ENCODE data around the gene STT3A. TPM values are rescaled to one million over a fixed set of nuclear protein-coding genes. Genes with fewer than 3 reads are reported as not detected.
"Not testable (repeated sequence)": the region's sequence is repeated elsewhere in the genome, so short reads cannot be mapped to it uniquely, and the experiment has no call there.

Gene STT3A
- polyA plus RNA-seq, 2 of the 4 experiments (the other 2 are of a cell fraction), result 92.1 to 197 TPM

DNA sequence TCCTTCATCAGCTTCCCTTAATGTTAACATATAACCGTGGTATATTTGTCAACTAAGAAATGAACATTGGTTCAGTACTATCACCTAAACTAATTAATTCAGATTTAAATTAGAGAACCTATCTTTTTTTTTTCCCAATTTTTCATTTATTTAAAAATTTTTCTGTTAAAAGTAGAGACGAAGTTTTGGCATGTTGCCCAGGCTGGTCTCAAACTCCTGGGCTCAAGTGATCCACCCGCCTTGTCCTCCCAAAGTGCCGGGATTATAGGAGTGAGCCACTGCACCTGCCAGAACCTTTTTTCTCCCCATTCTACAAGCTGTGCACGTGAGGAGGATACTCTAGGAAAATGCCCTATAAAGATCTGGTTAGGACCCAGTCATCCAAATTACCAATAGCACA lies 19.7 kb upstream of the STT3A start:
- Histone ChIP-seq H3K4me2 (no peak overlapping the region), H3K4me3 (no peak overlapping the region), H3K9me3 (no peaks in the 10 kb centered on the region), H3K4me1 (peaks cover 10% of the 10 kb centered on the region; the same call in 2 of the 3 replicates), H3K27ac (no peak overlapping the region)
- ATAC-seq (no peak), DNase-seq (ENCODE audit: low read depth in 1 of 2, low spot score in 1 of 2) (no peak), FAIRE-seq (no peak)
- 91% methylated on average over 5 of the region's 5 CpGs for WGBS (ENCODE audit: missing lambda C conversion rate)
- POLR2A ChIA-PET, result no interaction called here
- CTCF ChIA-PET, result no interaction called here
- no peak for TF ChIP-seq NR3C1 (IDR thresholded peaks at IDR 0.05)
- TF ChIP-seq RCOR1 (IDR thresholded peaks at IDR 0.05; ENCODE audit: low read depth, low read length), result no peak
- no peak for TF ChIP-seq HOXB13 (CRISPR knock-in tag; IDR thresholded peaks at IDR 0.05; ENCODE audit: low read depth)
- TF ChIP-seq BCL3 (IDR thresholded peaks at IDR 0.05), result no peak
- no peak for TF ChIP-seq RFX5 (IDR thresholded peaks at IDR 0.05)
- no peak for TF ChIP-seq TFCP2L1 (CRISPR knock-in tag; IDR thresholded peaks at IDR 0.05)
- no peak for TF ChIP-seq BHLHE40 (IDR thresholded peaks at IDR 0.05; ENCODE audit: low read depth, low read length)
- no peak for TF ChIP-seq HMGXB4 (CRISPR knock-in tag; IDR thresholded peaks at IDR 0.05; ENCODE audit: borderline replicate concordance)
- TF ChIP-seq CBX2 (IDR thresholded peaks at IDR 0.05; ENCODE audit: borderline replicate concordance, low read depth), result no peak
- TF ChIP-seq, protein P1, sequence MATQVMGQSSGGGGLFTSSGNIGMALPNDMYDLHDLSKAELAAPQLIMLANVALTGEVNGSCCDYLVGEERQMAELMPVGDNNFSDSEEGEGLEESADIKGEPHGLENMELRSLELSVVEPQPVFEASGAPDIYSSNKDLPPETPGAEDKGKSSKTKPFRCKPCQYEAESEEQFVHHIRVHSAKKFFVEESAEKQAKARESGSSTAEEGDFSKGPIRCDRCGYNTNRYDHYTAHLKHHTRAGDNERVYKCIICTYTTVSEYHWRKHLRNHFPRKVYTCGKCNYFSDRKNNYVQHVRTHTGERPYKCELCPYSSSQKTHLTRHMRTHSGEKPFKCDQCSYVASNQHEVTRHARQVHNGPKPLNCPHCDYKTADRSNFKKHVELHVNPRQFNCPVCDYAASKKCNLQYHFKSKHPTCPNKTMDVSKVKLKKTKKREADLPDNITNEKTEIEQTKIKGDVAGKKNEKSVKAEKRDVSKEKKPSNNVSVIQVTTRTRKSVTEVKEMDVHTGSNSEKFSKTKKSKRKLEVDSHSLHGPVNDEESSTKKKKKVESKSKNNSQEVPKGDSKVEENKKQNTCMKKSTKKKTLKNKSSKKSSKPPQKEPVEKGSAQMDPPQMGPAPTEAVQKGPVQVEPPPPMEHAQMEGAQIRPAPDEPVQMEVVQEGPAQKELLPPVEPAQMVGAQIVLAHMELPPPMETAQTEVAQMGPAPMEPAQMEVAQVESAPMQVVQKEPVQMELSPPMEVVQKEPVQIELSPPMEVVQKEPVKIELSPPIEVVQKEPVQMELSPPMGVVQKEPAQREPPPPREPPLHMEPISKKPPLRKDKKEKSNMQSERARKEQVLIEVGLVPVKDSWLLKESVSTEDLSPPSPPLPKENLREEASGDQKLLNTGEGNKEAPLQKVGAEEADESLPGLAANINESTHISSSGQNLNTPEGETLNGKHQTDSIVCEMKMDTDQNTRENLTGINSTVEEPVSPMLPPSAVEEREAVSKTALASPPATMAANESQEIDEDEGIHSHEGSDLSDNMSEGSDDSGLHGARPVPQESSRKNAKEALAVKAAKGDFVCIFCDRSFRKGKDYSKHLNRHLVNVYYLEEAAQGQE (IDR thresholded peaks at IDR 0.05), result no peak
- TF ChIP-seq EP300 (IDR thresholded peaks at IDR 0.05), result no peak

DNA sequence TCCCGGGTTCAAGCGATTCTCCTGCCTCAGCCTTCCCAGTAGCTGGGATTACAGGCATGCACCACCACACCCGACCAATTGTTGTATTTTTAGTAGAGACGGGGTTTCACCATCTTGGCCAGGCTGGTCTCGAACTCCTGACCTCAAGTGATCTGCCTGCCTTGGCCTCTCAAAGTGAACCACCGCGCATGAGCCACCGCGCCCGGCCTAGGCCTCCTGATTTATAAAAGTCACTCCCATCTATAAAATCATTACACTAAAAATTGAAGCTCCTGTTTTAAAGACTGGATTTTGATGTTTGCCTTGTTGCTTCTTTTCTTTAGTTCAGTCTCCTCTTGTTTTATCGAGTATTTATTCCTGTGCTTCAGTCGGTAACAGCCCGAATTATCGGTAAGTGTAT lies 15.5 kb upstream of the STT3A start:
- DNase-seq (ENCODE audit: low read depth in 1 of 2, low spot score in 1 of 2); H3K4me1 ChIP-seq; FAIRE-seq; H3K4me3 ChIP-seq; ATAC-seq; H3K27ac ChIP-seq; CTCF ChIA-PET; H3K9me3 ChIP-seq; H3K4me2 ChIP-seq; POLR2A ChIA-PET: not testable (repeated sequence)
- WGBS (ENCODE audit: missing lambda C conversion rate), result 89% methylated on average over 14 of the region's 14 CpGs

- POLR2A ChIA-PET, result no interaction called here
- ATAC-seq (no peak), FAIRE-seq (no peak), DNase-seq (ENCODE audit: low read depth in 1 of 2, low spot score in 1 of 2) (no peak)
- Histone ChIP-seq H3K4me3 (no peak overlapping the region), H3K4me2 (no peak overlapping the region), H3K27ac (no peak overlapping the region), H3K9me3 (no peaks in the 10 kb centered on the region), H3K4me1 (no peaks in the 10 kb centered on the region)
- TF ChIP-seq CBX8 (IDR thresholded peaks at IDR 0.05), result no peak
- TF ChIP-seq KDM5A (IDR thresholded peaks at IDR 0.05), result no peak
- peak; percentile 50 for TF ChIP-seq MAFK (IDR thresholded peaks at IDR 0.05; ENCODE audit: partially characterized antibody)
- TF ChIP-seq EP300 (IDR thresholded peaks at IDR 0.05), result no peak
- WGBS (ENCODE audit: missing lambda C conversion rate), result 100% methylated on average over 2 of the region's 2 CpGs
- CTCF ChIA-PET, result interaction anchor here (1.4 kb wide), 1 partner anchor 9 kb away, joined by 4 read pairs; the partner anchor contains the start of gene EI24
These were observed 13.9 kb upstream of the STT3A start for GRCh38 chr11:125578783-125579182.

All from A549 (cell line).